ENCODE results near the gene ZNF575.

DNA sequence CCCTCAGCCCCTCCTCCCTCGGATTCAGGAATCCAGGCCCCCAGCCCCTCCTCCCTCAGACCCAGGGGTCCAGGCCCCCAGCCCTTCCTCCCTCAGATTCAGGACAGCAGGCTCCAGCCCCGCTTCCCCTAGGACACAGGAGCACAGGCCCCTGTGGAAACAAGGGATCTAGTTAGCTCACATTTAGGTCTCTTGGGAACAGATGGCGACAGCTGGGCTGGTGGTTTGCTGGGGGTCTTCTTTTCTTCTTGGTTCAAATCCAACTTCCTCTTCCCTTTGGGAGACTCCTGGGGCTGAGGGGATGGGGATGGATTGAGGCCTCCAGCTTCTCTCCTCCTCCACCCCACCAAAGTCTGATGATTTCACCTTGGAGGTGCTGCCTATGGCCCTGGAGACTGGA lies 19.6 kb downstream of the ZNF575 start:
- TF ChIP-seq, protein P1, sequence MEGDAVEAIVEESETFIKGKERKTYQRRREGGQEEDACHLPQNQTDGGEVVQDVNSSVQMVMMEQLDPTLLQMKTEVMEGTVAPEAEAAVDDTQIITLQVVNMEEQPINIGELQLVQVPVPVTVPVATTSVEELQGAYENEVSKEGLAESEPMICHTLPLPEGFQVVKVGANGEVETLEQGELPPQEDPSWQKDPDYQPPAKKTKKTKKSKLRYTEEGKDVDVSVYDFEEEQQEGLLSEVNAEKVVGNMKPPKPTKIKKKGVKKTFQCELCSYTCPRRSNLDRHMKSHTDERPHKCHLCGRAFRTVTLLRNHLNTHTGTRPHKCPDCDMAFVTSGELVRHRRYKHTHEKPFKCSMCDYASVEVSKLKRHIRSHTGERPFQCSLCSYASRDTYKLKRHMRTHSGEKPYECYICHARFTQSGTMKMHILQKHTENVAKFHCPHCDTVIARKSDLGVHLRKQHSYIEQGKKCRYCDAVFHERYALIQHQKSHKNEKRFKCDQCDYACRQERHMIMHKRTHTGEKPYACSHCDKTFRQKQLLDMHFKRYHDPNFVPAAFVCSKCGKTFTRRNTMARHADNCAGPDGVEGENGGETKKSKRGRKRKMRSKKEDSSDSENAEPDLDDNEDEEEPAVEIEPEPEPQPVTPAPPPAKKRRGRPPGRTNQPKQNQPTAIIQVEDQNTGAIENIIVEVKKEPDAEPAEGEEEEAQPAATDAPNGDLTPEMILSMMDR (IDR thresholded peaks at IDR 0.05; ENCODE audit: poor library complexity, severe bottlenecking), result no peak
- TF ChIP-seq TAF1 (IDR thresholded peaks at IDR 0.05; ENCODE audit: low read depth) (no peak), RAD21 (conservative IDR thresholded peaks at IDR 0.05) (no peak), MXI1 (conservative IDR thresholded peaks at IDR 0.05; ENCODE audit: poor library complexity, severe bottlenecking) (no peak), EP300 (conservative IDR thresholded peaks at IDR 0.05; ENCODE audit: poor library complexity, severe bottlenecking) (no peak)
